ENCODE results near the gene DAPP1. TPM values are rescaled to one million over a fixed set of nuclear protein-coding genes. Genes with fewer than 3 reads are reported as not detected.

Gene DAPP1
- total and polyA plus RNA-seq, 2 experiments from 2014 or later = not detected

- H3K4me2 ChIP-seq = no peak overlapping the region
These were observed 9.4 kb downstream of the DAPP1 start for GRCh38 chr4:99826016-99826415.

GRCh38 chr4:99827454-99827853 is 10.8 kb downstream of the DAPP1 start:
- H3K4me1 ChIP-seq (ENCODE audit: insufficient read depth) = no peaks in the 10 kb centered on the region
- no peak overlapping the region for H3K27ac ChIP-seq (ENCODE audit: low read depth)
- Mint-ChIP-seq H3K27me3 (ENCODE audit: insufficient read depth, low read depth, poor library complexity) (no peaks in the 10 kb centered on the region), H3K4me1 (no peaks in the 10 kb centered on the region), H3K4me3 (no peak overlapping the region), H3K36me3 (ENCODE audit: low read depth) (no peaks in the 10 kb centered on the region), H3K9me3 (no peaks in the 10 kb centered on the region), H3K27ac (no peak overlapping the region)
- ATAC-seq = no peak
- no peaks in the 10 kb centered on the region for H3K36me3 ChIP-seq (ENCODE audit: insufficient read depth)
- H3K4me3 ChIP-seq = no peak overlapping the region
- H3K79me2 ChIP-seq (replicated peaks; ENCODE audit: insufficient read depth) = no peaks in the 10 kb centered on the region
- no peak for DNase-seq (ENCODE audit: low spot score)
- H2AFZ ChIP-seq = peak overlapping the region; percentile 38; the same call in 1 of the 2 replicates
- no peaks in the 10 kb centered on the region for H4K20me1 ChIP-seq (replicated peaks; ENCODE audit: insufficient read depth)
- no peak overlapping the region for H3K4me2 ChIP-seq
- no peaks in the 10 kb centered on the region for H3F3A ChIP-seq (replicated peaks; ENCODE audit: low read depth)
- no peaks in the 10 kb centered on the region for H3K9me2 ChIP-seq (ENCODE audit: insufficient read depth)
- H3K27me3 ChIP-seq (ENCODE audit: insufficient read depth) = no peaks in the 10 kb centered on the region
- TF ChIP-seq EZH2 (IDR thresholded peaks at IDR 0.05; ENCODE audit: low read depth, unreplicated experiment) (no peak), ZNF462 (CRISPR knock-in tag; IDR thresholded peaks at IDR 0.05) (no peak), EZH2phosphoT487 (IDR thresholded peaks at IDR 0.05; ENCODE audit: unreplicated experiment) (no peak), ZNF114 (CRISPR knock-in tag; IDR thresholded peaks at IDR 0.05) (no peak), ZNF331 (CRISPR knock-in tag; IDR thresholded peaks at IDR 0.05; ENCODE audit: low read depth) (no peak), CREB1 (CRISPR knock-in tag; IDR thresholded peaks at IDR 0.05; ENCODE audit: low read depth) (no peak), REST (IDR thresholded peaks at IDR 0.05; ENCODE audit: unreplicated experiment) (no peak), NANOG (IDR thresholded peaks at IDR 0.05; ENCODE audit: borderline replicate concordance) (no peak), JUNB (IDR thresholded peaks at IDR 0.05; ENCODE audit: unreplicated experiment) (no peak), STAT1 (IDR thresholded peaks at IDR 0.05; ENCODE audit: unreplicated experiment) (no peak), POLR2AphosphoS5 (IDR thresholded peaks at IDR 0.05; ENCODE audit: low read depth) (no peak), ETS1 (IDR thresholded peaks at IDR 0.05) (no peak)

More at GRCh38 chr4:99826016-99826415, 9.4 kb downstream of the DAPP1 start:
- Histone ChIP-seq H3K79me2 (replicated peaks; ENCODE audit: insufficient read depth) (no peaks in the 10 kb centered on the region), H3K4me1 (ENCODE audit: insufficient read depth) (no peaks in the 10 kb centered on the region), H3K9me2 (ENCODE audit: insufficient read depth) (0 out of 2 replicates have a peak, but pooled peaks cover 3% of the 10 kb centered on the region), H3K36me3 (ENCODE audit: insufficient read depth) (no peaks in the 10 kb centered on the region), H4K20me1 (replicated peaks; ENCODE audit: insufficient read depth) (no peaks in the 10 kb centered on the region), H3K27me3 (ENCODE audit: insufficient read depth) (no peaks in the 10 kb centered on the region), H3F3A (replicated peaks; ENCODE audit: low read depth) (no peaks in the 10 kb centered on the region), H3K4me3 (no peak overlapping the region), H2AFZ (no peak overlapping the region), H3K27ac (ENCODE audit: low read depth) (no peak overlapping the region)
- H3K27me3 Mint-ChIP-seq (ENCODE audit: insufficient read depth, low read depth, poor library complexity) = no peaks in the 10 kb centered on the region
- ATAC-seq = no peak
- H3K36me3 Mint-ChIP-seq (ENCODE audit: low read depth) = no peaks in the 10 kb centered on the region
- TF ChIP-seq STAT1 (IDR thresholded peaks at IDR 0.05; ENCODE audit: unreplicated experiment) = no peak
- no peak for TF ChIP-seq EZH2 (IDR thresholded peaks at IDR 0.05; ENCODE audit: low read depth, unreplicated experiment)
- TF ChIP-seq NANOG (IDR thresholded peaks at IDR 0.05; ENCODE audit: borderline replicate concordance) = no peak
- H3K9me3 Mint-ChIP-seq = no peaks in the 10 kb centered on the region
- H3K4me3 Mint-ChIP-seq = no peak overlapping the region
- no peaks in the 10 kb centered on the region for H3K4me1 Mint-ChIP-seq
- H3K27ac Mint-ChIP-seq = no peak overlapping the region
- DNase-seq (ENCODE audit: low spot score) = no peak

All from GM23338 (cell line).